Calu3 (cell line): ENCODE results near the gene TMEM186. TPM values are rescaled to one million over a fixed set of nuclear protein-coding genes. Genes with fewer than 3 reads are reported as not detected.

Source experiments
- BruUV-seq: library from RNA; stranded (reverse); fragments of 400-500 nt; replicated peaks from 2 replicates; lab custom pipeline; 2021; lab: Mats Ljungman, UMichigan
- CTCF ChIA-PET: fragments of 300-600 bp; sonication (Branson Sonifier 250); formaldehyde crosslinking; loops from one replicate; lab custom pipeline; 2022; ENCODE audit warnings: antibody characterized with exemption; lab: Charles Lee
- DNase-seq: peaks from one replicate; pipeline ENCODE4 v3.0.0; 2022
- H3K27ac Mint-ChIP-seq: one replicate; pipeline ENCODE4 v1.8.0; 2022; ENCODE audit warnings: mixed read lengths; ENCODE audit not compliant: unreplicated experiment
- H3K27me3 Mint-ChIP-seq: one replicate; pipeline ENCODE4 v1.8.0; 2022; ENCODE audit warnings: mixed read lengths; ENCODE audit not compliant: unreplicated experiment
- H3K36me3 Mint-ChIP-seq: one replicate; pipeline ENCODE4 v1.8.0; 2022; ENCODE audit warnings: mild to moderate bottlenecking, moderate library complexity, mixed read lengths; ENCODE audit not compliant: insufficient read depth, unreplicated experiment
- H3K4me1 Mint-ChIP-seq: one replicate; pipeline ENCODE4 v1.8.0; 2022; ENCODE audit warnings: mild to moderate bottlenecking, low read depth, mixed read lengths; ENCODE audit not compliant: unreplicated experiment
- H3K4me3 Mint-ChIP-seq: one replicate; pipeline ENCODE4 v1.8.0; 2022; ENCODE audit warnings: mild to moderate bottlenecking, low read depth, moderate library complexity, mixed read lengths; ENCODE audit not compliant: unreplicated experiment
- H3K9me3 Mint-ChIP-seq: one replicate; pipeline ENCODE4 v1.8.0; 2022; ENCODE audit warnings: low read depth, mixed read lengths; ENCODE audit not compliant: unreplicated experiment
- CTCF ChIP-seq: fragments of 200-600 bp; IDR thresholded peaks from one replicate; pipeline ENCODE4 v1.8.0; 2022; ENCODE audit warnings: antibody characterized with exemption; ENCODE audit not compliant: unreplicated experiment
- intact Hi-C: fragments of 100-400 bp; cut with micrococcal nuclease; formaldehyde crosslinking; loops from one replicate; pipeline ENCODE4 v1.10.0; 2022; ENCODE audit not compliant: unreplicated experiment
- total RNA-seq: library from RNA; stranded (reverse); gene quantifications from 2 replicates; pipeline ENCODE4 v1.2.3, GENCODE V29; 2022

The TMEM186 gene
- total RNA-seq, 1 experiment from 2014 or later: 20.9 TPM

DNA sequence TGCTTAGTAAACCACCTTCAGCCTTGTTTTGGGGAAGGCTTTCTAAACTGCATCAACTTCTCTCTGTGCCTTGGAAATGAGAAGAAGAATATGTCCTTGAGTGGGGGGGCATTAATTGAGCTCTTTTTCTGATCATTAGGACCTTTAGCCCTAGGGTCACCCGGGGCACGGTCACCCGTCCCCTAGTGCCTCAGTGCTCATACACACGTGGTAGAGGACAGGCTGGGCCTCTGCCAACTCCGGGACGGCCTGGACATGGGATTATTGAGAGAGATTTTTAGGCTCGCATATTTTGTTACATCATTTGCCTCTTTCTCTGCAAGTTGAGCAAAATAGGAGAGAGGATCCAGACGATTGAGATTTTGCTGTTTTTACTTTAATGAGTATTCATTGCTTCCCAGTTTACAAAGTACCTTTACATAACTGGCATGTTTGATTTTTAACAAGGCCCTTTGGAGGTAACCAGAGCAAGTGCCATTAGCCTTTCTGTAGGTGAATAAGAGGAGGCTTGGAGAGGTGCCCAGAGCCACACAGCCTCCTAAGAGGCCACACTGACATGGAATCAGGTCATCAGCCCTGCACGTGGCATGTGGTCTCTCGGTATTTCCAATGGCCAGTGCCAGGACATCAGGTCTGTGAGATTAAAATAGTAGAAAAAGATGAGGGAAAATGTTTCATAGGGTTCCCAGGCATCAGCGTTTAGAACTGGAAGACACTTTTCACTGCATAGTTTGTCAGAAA is 11.3 kb upstream of the TMEM186 start:
- no TSS peak for BruUV-seq
- intact Hi-C loops: no loop called here
- H3K27me3 Mint-ChIP-seq: no peaks in the 10 kb centered on the region
- no peak for DNase-seq
- H3K27ac Mint-ChIP-seq: no peak overlapping the region
- no peak for TF ChIP-seq CTCF
- no peak overlapping the region for H3K4me3 Mint-ChIP-seq
- H3K36me3 Mint-ChIP-seq: peaks cover 99% of the 10 kb centered on the region
- CTCF ChIA-PET: interaction anchor here (0.6 kb wide), 1 partner anchor 130 kb away, joined by 3 read pairs; no protein-coding TSS in a partner anchor
- H3K4me1 Mint-ChIP-seq: no peaks in the 10 kb centered on the region
- no peaks in the 10 kb centered on the region for H3K9me3 Mint-ChIP-seq

DNA sequence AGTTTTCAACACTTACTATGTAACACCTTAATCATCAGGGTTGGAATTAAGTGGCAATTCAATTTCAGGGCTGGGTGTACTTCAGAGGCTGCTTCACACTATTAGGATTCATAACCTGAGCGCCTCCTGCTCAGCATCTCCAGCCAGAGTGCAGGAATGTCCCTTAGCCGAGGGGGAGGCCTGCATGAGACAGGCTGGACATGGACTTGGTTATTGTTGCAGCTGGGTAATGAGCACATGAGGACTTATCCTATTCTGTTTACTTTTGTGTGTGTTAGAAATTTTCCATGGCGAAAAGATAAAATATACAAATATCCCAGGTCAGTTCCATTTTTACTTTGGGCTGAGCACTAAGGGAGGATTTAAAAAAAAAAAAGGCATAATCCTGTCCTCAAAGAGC is 10.6 kb upstream of the TMEM186 start:
- no peak overlapping the region for H3K27ac Mint-ChIP-seq
- H3K27me3 Mint-ChIP-seq: no peaks in the 10 kb centered on the region
- no peak overlapping the region for H3K4me3 Mint-ChIP-seq
- H3K36me3 Mint-ChIP-seq: peaks cover 99% of the 10 kb centered on the region
- no TSS peak for BruUV-seq
- no peaks in the 10 kb centered on the region for H3K4me1 Mint-ChIP-seq
- no peak for DNase-seq
- CTCF ChIA-PET: no interaction called here
- intact Hi-C loops: no loop called here
- no peak for TF ChIP-seq CTCF
- no peaks in the 10 kb centered on the region for H3K9me3 Mint-ChIP-seq

DNA sequence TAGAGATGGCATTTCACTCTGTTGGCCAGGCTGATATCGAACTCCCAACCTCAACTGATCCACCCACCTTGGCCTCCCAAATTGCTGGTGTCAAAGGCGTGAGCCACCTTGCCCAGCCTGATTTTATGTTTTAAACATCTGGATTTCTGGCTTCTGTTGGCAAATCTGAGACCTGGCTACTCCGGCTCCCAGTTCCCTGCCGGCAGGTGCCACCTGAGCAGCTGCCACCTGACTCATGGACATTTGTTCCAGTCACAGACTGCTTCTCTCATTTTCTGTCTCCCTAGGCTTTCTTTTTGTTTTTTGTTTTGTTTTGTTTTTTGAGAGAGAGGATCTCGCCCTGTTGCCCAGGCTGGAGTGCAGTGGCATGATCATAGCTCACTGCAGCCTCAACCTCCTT is 9.8 kb upstream of the TMEM186 start:
- no TSS peak for BruUV-seq
- peaks cover 99% of the 10 kb centered on the region for H3K36me3 Mint-ChIP-seq
- TF ChIP-seq CTCF: no peak
- CTCF ChIA-PET: interaction anchor here (0.7 kb wide), 1 partner anchor 191 kb away, joined by 3 read pairs; no protein-coding TSS in a partner anchor
- H3K4me3 Mint-ChIP-seq: no peak overlapping the region
- H3K4me1 Mint-ChIP-seq: peaks cover 3% of the 10 kb centered on the region
- intact Hi-C loops: no loop called here
- DNase-seq: no peak
- no peaks in the 10 kb centered on the region for H3K9me3 Mint-ChIP-seq
- no peak overlapping the region for H3K27ac Mint-ChIP-seq
- no peaks in the 10 kb centered on the region for H3K27me3 Mint-ChIP-seq

DNA sequence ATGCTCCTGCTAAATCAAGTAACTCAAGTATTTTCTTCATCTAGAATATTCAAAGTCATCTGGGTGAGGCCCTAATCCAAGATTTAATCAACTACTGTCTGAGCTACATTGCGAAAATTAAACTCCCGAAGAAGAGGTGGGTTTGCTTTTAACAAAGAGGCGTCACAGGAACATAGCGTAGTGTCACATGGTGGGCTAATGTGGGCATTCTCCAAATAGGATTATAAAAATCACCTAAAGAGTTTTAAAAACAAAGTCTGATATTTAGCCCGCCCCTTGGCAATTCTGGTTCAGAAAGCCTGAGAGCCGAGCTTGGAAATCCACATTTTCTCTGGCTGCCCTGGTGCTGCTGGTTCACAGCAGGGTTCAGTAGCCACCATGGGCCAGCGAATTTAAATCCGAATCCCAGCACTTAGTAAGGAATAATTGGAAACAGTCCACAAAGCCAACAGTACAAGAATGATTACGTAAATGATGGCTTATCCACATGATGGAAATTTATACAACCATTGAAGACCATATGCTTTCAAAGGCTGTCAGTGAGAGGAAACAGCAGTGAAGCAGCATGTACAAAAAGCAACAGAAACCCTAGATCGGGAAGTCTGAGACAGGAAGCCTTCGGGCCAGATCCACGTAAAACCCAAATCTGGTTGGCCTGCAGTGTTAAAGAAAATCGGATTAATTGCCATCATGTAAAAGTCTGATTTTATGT is 9.0 kb upstream of the TMEM186 start:
- Mint-ChIP-seq H3K4me3 (no peak overlapping the region), H3K36me3 (peaks cover 99% of the 10 kb centered on the region), H3K27ac (no peak overlapping the region), H3K27me3 (no peaks in the 10 kb centered on the region), H3K4me1 (peaks cover 10% of the 10 kb centered on the region), H3K9me3 (no peaks in the 10 kb centered on the region)
- intact Hi-C loops: no loop called here
- TF ChIP-seq CTCF: no peak
- no peak for DNase-seq
- BruUV-seq: no TSS peak
- CTCF ChIA-PET: no interaction called here
